GM12878 (cell line): ENCODE results near the gene ABCG4. TPM values are rescaled to one million over a fixed set of nuclear protein-coding genes. Genes with fewer than 3 reads are reported as not detected.

Experiments
- ATAC-seq: fragments of 200-7000 bp; cut with Tn5 transposase; 3 replicates; pipeline ENCODE4 v1.9.1; 2020; ENCODE audit warnings: mild to moderate bottlenecking, moderate library complexity
- BruUV-seq: library from RNA; stranded (reverse); fragments of 400-500 nt; replicated peaks from 2 replicates; lab custom pipeline; 2021; lab: Mats Ljungman, UMichigan
- CTCF ChIA-PET: fragments of 300-600 bp; sonication (Branson Sonifier 250); formaldehyde crosslinking; extraction: SDS; loops from one replicate; lab custom pipeline; 2021; ENCODE audit warnings: inconsistent platforms; lab: Yijun Ruan, JAX
- POLR2A ChIA-PET: fragments of 350-600 bp; formaldehyde crosslinking; extraction: SDS; loops from one replicate; lab custom pipeline; 2021; ENCODE audit warnings: inconsistent platforms; lab: Charles Lee
- RAD21 ChIA-PET: fragments of 300-600 bp; sonication (Branson Sonifier 250); formaldehyde crosslinking; loops from one replicate; lab custom pipeline; 2023; ENCODE audit warnings: antibody characterized with exemption; ENCODE audit not compliant: unreplicated experiment; lab: Charles Lee
- SMC1A ChIA-PET: fragments of 300-600 bp; sonication (Branson Sonifier 250); formaldehyde crosslinking; loops from one replicate; lab custom pipeline; 2023; ENCODE audit not compliant: unreplicated experiment, uncharacterized antibody; lab: Charles Lee
- DNase-seq: peaks from one replicate; pipeline ENCODE4 v3.0.0-alpha.2; 2011; ENCODE audit warnings: low read depth, low spot score
- FAIRE-seq: peaks from 3 replicates; lab custom pipeline; 2011; peaks lifted over from hg19 to GRCh38; lab: Jason Lieb, UNC
- H2AFZ ChIP-seq: 2 replicates; pipeline ENCODE4 v1.6.0; 2011; ENCODE audit warnings: low read depth, low read length, control low read depth; ENCODE audit not compliant: control insufficient read depth
- H3K27ac ChIP-seq: 2 replicates; pipeline ENCODE4 v1.5.1; 2011; ENCODE audit warnings: control low read depth; ENCODE audit not compliant: control insufficient read depth, insufficient read depth
- H3K27me3 ChIP-seq, 2 experiments: replicated peaks in 1 of 2; 2 replicates each; pipeline versions ENCODE4 v1.6.0 to v1.6.1; 2011; ENCODE audit warnings: low read length in 1 of 2; ENCODE audit not compliant: control insufficient read depth in 2 of 2, insufficient read depth in 2 of 2
- H3K36me3 ChIP-seq, 2 experiments: 2 replicates each; pipeline ENCODE4 v1.5.1; 2011; ENCODE audit warnings: low read length in 1 of 2; ENCODE audit not compliant: control insufficient read depth in 2 of 2, insufficient read depth in 2 of 2
- H3K4me1 ChIP-seq: 2 replicates; pipeline ENCODE4 v1.6.1; 2011; ENCODE audit warnings: mild to moderate bottlenecking, low read length, moderate library complexity, mixed read lengths; ENCODE audit not compliant: control insufficient read depth, insufficient read depth
- H3K4me2 ChIP-seq: 2 replicates; pipeline ENCODE4 v1.6.0; 2011; ENCODE audit warnings: control low read depth; ENCODE audit not compliant: control insufficient read depth, insufficient read depth
- H3K4me3 ChIP-seq: fragments of 200-600 bp; sonication (generic); 2 replicates; pipeline ENCODE4 v1.5.1; 2016
- H3K79me2 ChIP-seq: 2 replicates; pipeline ENCODE4 v1.6.0; 2011; ENCODE audit warnings: low read length; ENCODE audit not compliant: control insufficient read depth, insufficient read depth
- H3K9ac ChIP-seq: 2 replicates; pipeline ENCODE4 v1.8.0; 2011; ENCODE audit warnings: low read length, control low read depth, mixed read lengths; ENCODE audit not compliant: control insufficient read depth, insufficient read depth
- H3K9me3 ChIP-seq: replicated peaks from 3 replicates; pipeline ENCODE4 v1.5.1; 2011; ENCODE audit warnings: mild to moderate bottlenecking, low read length; ENCODE audit not compliant: control insufficient read depth, insufficient read depth
- H4K20me1 ChIP-seq: 2 replicates; pipeline ENCODE4 v1.6.0; 2011; ENCODE audit not compliant: control insufficient read depth, insufficient read depth
- CEBPB ChIP-seq, 2 experiments: fragments of 150-350 bp in 1 of 2; IDR thresholded peaks; 2 replicates each; pipeline ENCODE4 v1.6.1; 2012 to 2014; ENCODE audit warnings: low read depth in 2 of 2, low read length in 2 of 2, borderline replicate concordance in 1 of 2, inconsistent platforms in 1 of 2
- CHD1 ChIP-seq: IDR thresholded peaks from 2 replicates; pipeline ENCODE4 v1.6.1; 2012; ENCODE audit warnings: low read depth, low read length, improper control_type of control experiment
- PAX8 ChIP-seq: fragments of 450-650 bp; IDR thresholded peaks from 2 replicates; pipeline ENCODE4 v1.6.1; 2017; ENCODE audit warnings: mild to moderate bottlenecking, moderate library complexity
- TCF12 ChIP-seq: IDR thresholded peaks from 2 replicates; pipeline ENCODE4 v1.6.1; 2011; ENCODE audit warnings: low read depth, mild to moderate bottlenecking, low read length
- WGBS: methylation state at CpG from one replicate; pipeline ENCODE4 v1.1.6; 2016; ENCODE audit warnings: low lambda C conversion rate; ENCODE audit not compliant: insufficient replicate concordance, insufficient coverage; ENCODE audit errors: missing lambda C conversion rate; 5-methylcytosine and 5-hydroxymethylcytosine counted together
- in situ Hi-C: fragments of 300-500 bp; cut with MboI; formaldehyde crosslinking; loops from 9 replicates; pipeline ENCODE4 v1.14.3; 2018; ENCODE audit warnings: mixed read lengths
- intact Hi-C: fragments of 100-400 bp; cut with micrococcal nuclease; formaldehyde crosslinking; loops from one replicate; pipeline ENCODE4 v1.14.2; 2022; ENCODE audit not compliant: unreplicated experiment
- polyA plus RNA-seq, 11 experiments: library from polyadenylated mRNA; depleted of rRNA in 4 of 11; unstranded in 6 of 11; stranded (reverse) in 5 of 11; fragments of >200 nt; fragmentation: Nextera tagmentation in 4 of 11; fragmentation: Illumina TruSeq in 1 of 11; extraction: Ambion mirVana in 4 of 11; extraction: Trizol in 1 of 11; gene quantifications; 1 replicate in 1 of 11; 2 replicates in 10 of 11; pipeline versions ENCODE4 v1.2.1 to v1.2.3, GENCODE V29; 2011 to 2016; ENCODE audit warnings: inconsistent platforms in 2 of 11, missing spikeins in 2 of 11, low read depth in 1 of 11
- total RNA-seq, 4 experiments: library from RNA; depleted of rRNA in 3 of 4; stranded (reverse); fragments of >200 nt in 3 of 4; fragmentation: Illumina TruSeq in 1 of 4; extraction: Trizol in 1 of 4; gene quantifications; 2 replicates each; pipeline versions ENCODE4 v1.2.1 to v1.2.3, GENCODE V29; 2013 to 2021
- TF ChIP-seq, protein P1 (sequence below): fragments of 450-650 bp; IDR thresholded peaks from 2 replicates; pipeline ENCODE4 v1.6.1; 2018; ENCODE audit warnings: borderline replicate concordance, mild to moderate bottlenecking; ENCODE audit not compliant: partially characterized antibody
- TF ChIP-seq, protein P2 (sequence below), 3 experiments: IDR thresholded peaks in 2 of 3; conservative IDR thresholded peaks in 1 of 3; 2 replicates each; pipeline ENCODE4 v1.5.1; 2011; ENCODE audit warnings: low read depth in 3 of 3, low read length in 3 of 3, mild to moderate bottlenecking in 3 of 3, control low read depth in 2 of 3, moderate library complexity in 2 of 3, inconsistent platforms in 1 of 3, mixed read lengths in 1 of 3; ENCODE audit not compliant: control insufficient read depth in 2 of 3, insufficient read depth in 1 of 3; ENCODE audit errors: extremely low read depth in 1 of 3
- TF ChIP-seq, protein P3 (sequence below): fragments of 450-650 bp; IDR thresholded peaks from 2 replicates; pipeline ENCODE4 v1.6.1; 2018; ENCODE audit warnings: mild to moderate bottlenecking, low read depth, moderate library complexity; ENCODE audit not compliant: partially characterized antibody
- TF ChIP-seq, protein P4 (sequence below): IDR thresholded peaks from 2 replicates; pipeline ENCODE4 v1.6.1; 2011; ENCODE audit warnings: borderline replicate concordance, low read depth, mild to moderate bottlenecking, moderate library complexity, mixed read lengths, low read length; ENCODE audit not compliant: insufficient read depth; ENCODE audit errors: extremely low read length

The ABCG4 gene
- total and polyA plus RNA-seq, 10 of the 15 experiments (the other 5 are each of a cell fraction or from before 2014, with no cell fraction given): not detected

DNA sequence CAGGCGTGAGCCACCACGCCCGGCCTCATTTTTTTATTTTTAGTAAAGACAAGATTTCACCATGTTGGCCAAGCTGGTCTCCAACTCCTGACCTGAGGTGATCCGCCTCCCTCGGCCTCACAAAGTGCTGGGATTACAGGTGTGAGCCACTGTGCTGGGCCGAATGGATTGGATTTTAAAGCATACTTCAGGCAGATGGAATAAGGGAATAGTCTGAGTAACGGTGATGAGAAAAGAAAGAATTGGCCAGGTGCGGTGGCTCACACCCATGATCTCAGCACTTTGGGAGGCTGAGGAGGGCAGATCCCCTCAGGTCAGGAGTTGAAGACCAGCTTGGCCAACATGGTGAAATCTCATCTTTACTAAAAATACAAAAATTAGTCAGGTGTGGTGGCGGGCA, 55.2 kb downstream of the ABCG4 start (continued):
- TF ChIP-seq, protein P1, sequence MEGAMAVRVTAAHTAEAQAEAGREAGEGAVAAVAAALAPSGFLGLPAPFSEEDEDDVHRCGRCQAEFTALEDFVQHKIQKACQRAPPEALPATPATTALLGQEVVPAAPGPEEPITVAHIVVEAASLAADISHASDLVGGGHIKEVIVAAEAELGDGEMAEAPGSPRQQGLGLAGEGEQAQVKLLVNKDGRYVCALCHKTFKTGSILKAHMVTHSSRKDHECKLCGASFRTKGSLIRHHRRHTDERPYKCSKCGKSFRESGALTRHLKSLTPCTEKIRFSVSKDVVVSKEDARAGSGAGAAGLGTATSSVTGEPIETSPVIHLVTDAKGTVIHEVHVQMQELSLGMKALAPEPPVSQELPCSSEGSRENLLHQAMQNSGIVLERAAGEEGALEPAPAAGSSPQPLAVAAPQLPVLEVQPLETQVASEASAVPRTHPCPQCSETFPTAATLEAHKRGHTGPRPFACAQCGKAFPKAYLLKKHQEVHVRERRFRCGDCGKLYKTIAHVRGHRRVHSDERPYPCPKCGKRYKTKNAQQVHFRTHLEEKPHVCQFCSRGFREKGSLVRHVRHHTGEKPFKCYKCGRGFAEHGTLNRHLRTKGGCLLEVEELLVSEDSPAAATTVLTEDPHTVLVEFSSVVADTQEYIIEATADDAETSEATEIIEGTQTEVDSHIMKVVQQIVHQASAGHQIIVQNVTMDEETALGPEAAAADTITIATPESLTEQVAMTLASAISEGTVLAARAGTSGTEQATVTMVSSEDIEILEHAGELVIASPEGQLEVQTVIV: no peak
- TF ChIP-seq CEBPB (IDR thresholded peaks at IDR 0.05; ENCODE audit: borderline replicate concordance in 1 of 2, low read depth in 2 of 2, low read length in 2 of 2) (no peak), PAX8 (no peak)
- TF ChIP-seq, protein P2, sequence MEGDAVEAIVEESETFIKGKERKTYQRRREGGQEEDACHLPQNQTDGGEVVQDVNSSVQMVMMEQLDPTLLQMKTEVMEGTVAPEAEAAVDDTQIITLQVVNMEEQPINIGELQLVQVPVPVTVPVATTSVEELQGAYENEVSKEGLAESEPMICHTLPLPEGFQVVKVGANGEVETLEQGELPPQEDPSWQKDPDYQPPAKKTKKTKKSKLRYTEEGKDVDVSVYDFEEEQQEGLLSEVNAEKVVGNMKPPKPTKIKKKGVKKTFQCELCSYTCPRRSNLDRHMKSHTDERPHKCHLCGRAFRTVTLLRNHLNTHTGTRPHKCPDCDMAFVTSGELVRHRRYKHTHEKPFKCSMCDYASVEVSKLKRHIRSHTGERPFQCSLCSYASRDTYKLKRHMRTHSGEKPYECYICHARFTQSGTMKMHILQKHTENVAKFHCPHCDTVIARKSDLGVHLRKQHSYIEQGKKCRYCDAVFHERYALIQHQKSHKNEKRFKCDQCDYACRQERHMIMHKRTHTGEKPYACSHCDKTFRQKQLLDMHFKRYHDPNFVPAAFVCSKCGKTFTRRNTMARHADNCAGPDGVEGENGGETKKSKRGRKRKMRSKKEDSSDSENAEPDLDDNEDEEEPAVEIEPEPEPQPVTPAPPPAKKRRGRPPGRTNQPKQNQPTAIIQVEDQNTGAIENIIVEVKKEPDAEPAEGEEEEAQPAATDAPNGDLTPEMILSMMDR (IDR thresholded peaks at IDR 0.05 in 2 of 3, conservative IDR thresholded peaks at IDR 0.05 in 1 of 3; ENCODE audit: control insufficient read depth in 2 of 3, extremely low read depth in 1 of 3, insufficient read depth in 1 of 3, low read depth in 3 of 3, low read length in 3 of 3): no peak
- TF ChIP-seq, all 136 proteins: peak for 0

DNA sequence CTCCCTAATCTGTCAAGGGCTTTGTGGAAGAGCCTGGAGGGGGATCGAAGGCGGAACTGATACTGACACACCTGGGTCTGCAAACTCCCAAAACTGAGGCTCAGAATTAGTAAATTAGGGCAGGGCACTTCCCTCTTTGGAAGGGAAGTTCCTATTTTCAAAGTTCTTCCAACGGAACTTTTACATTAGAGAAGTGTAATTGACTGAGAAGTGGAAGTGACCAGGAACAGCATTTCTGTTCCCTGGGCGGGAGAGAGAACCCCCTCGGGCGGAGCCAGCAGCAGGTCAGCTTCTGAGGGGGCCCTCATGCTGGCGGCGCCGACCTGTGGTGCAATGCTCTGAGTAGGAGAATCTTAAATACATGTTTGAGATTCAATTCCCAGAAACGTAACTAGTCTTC, 56.2 kb downstream of the ABCG4 start:
- H3K4me3 ChIP-seq: peak overlapping the region; percentile 93; the same call in 1 of the 2 replicates
- RAD21 ChIA-PET: interaction anchor here (1.2 to 3.6 kb wide), 8 partner anchors 9 to 138 kb away, joined by 3 to 44 read pairs (median 6); partner anchors contain the start of genes C2CD2L and VPS11
- H3K79me2 ChIP-seq: peaks cover 38% of the 10 kb centered on the region
- SMC1A ChIA-PET: interaction anchor here (0.8 to 4.0 kb wide), 8 partner anchors 9 to 138 kb away, joined by 3 to 42 read pairs (median 6); partner anchors contain the start of gene VPS11
- peak overlapping the region; percentile 86 for H3K4me2 ChIP-seq
- H3K36me3 ChIP-seq: no peaks in the 10 kb centered on the region
- H4K20me1 ChIP-seq: no peaks in the 10 kb centered on the region
- FAIRE-seq (no peak), ATAC-seq (no peak), DNase-seq (no peak)
- H3K9me3 ChIP-seq: no peaks in the 10 kb centered on the region; the same call in 2 of the 3 replicates
- H3K27me3 ChIP-seq: no peaks in the 10 kb centered on the region
- H3K9ac ChIP-seq: peak overlapping the region; percentile 83
- H3K27ac ChIP-seq: peak overlapping the region; percentile 68; the same call in 1 of the 2 replicates
- in situ Hi-C loops (no loop called here), intact Hi-C loops (loop anchor here (5.0 kb wide), 1 partner anchor 117 kb away; no protein-coding TSS in a partner anchor)
- peaks cover 9% of the 10 kb centered on the region for H3K4me1 ChIP-seq
- H2AFZ ChIP-seq: peak overlapping the region; percentile 85
- 31% methylated on average over 10 of the region's 10 CpGs for WGBS
- POLR2A ChIA-PET: interaction anchor here (0.6 to 1.7 kb wide), 7 partner anchors 9 to 122 kb away, joined by 3 to 10 read pairs (median 5); partner anchors contain the start of gene HINFP
- TSS peak; percentile 90 for BruUV-seq
- CTCF ChIA-PET: interaction anchor here (0.7 to 4.5 kb wide), 16 partner anchors 9 to 161 kb away, joined by 3 to 63 read pairs (median 6); partner anchors contain the start of genes NLRX1 and RNF26
- TF ChIP-seq, protein P3, sequence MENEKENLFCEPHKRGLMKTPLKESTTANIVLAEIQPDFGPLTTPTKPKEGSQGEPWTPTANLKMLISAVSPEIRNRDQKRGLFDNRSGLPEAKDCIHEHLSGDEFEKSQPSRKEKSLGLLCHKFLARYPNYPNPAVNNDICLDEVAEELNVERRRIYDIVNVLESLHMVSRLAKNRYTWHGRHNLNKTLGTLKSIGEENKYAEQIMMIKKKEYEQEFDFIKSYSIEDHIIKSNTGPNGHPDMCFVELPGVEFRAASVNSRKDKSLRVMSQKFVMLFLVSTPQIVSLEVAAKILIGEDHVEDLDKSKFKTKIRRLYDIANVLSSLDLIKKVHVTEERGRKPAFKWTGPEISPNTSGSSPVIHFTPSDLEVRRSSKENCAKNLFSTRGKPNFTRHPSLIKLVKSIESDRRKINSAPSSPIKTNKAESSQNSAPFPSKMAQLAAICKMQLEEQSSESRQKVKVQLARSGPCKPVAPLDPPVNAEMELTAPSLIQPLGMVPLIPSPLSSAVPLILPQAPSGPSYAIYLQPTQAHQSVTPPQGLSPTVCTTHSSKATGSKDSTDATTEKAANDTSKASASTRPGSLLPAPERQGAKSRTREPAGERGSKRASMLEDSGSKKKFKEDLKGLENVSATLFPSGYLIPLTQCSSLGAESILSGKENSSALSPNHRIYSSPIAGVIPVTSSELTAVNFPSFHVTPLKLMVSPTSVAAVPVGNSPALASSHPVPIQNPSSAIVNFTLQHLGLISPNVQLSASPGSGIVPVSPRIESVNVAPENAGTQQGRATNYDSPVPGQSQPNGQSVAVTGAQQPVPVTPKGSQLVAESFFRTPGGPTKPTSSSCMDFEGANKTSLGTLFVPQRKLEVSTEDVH: no peak
- TF ChIP-seq, protein P2 (IDR thresholded peaks at IDR 0.05 in 2 of 3, conservative IDR thresholded peaks at IDR 0.05 in 1 of 3; ENCODE audit: control insufficient read depth in 2 of 3, extremely low read depth in 1 of 3, insufficient read depth in 1 of 3, low read depth in 3 of 3, low read length in 3 of 3): no peak
- TF ChIP-seq CHD1 (no peak), TCF12 (0 out of 2 replicates have a peak, but pooled peaks have one; percentile 22)
- TF ChIP-seq, protein P4, sequence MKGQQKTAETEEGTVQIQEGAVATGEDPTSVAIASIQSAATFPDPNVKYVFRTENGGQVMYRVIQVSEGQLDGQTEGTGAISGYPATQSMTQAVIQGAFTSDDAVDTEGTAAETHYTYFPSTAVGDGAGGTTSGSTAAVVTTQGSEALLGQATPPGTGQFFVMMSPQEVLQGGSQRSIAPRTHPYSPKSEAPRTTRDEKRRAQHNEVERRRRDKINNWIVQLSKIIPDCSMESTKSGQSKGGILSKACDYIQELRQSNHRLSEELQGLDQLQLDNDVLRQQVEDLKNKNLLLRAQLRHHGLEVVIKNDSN: no peak
